Ascending aorta (tissue), 2 donors: ENCODE measurements around the gene CD274. TPM values are rescaled to one million over a fixed set of nuclear protein-coding genes. Genes with fewer than 3 reads are reported as not detected.

Source experiments
- DNase-seq, 2 donors: peaks; one replicate each; pipeline ENCODE4 v3.0.0-alpha.2; 2019; ENCODE audit warnings: low spot score in 2 of 2
- H3K27ac ChIP-seq, 2 donors: fragments of 200-600 bp; sonication (generic); one replicate each; pipeline ENCODE4 v1.5.1; 2016 to 2017; ENCODE audit warnings: mild to moderate bottlenecking in 1 of 2
- H3K27me3 ChIP-seq: fragments of 200-600 bp; sonication (generic); one replicate; pipeline ENCODE4 v1.5.1; 2017
- H3K36me3 ChIP-seq, 2 donors: fragments of 200-600 bp; sonication (generic); one replicate each; pipeline ENCODE4 v1.5.1; 2016
- H3K4me1 ChIP-seq, 2 donors: fragments of 200-600 bp; sonication (generic); one replicate each; pipeline ENCODE4 v1.5.1; 2016 to 2017; ENCODE audit warnings: mild to moderate bottlenecking in 1 of 2
- H3K4me3 ChIP-seq, 2 donors: fragments of 200-600 bp; sonication (generic); one replicate each; pipeline ENCODE4 v1.5.1; 2016 to 2017; ENCODE audit warnings: mild to moderate bottlenecking in 1 of 2
- H3K9me3 ChIP-seq, 2 donors: fragments of 200-600 bp; sonication (generic); one replicate each; pipeline ENCODE4 v1.5.1; 2016
- intact Hi-C: fragments of 100-400 bp; cut with DNase I; formaldehyde crosslinking; loops from one replicate; pipeline ENCODE4 v1.15.1; 2023
- total RNA-seq: library from RNA; depleted of rRNA; stranded (reverse); fragments of >200 nt; gene quantifications from one replicate; pipeline ENCODE4 v1.1.0, GENCODE V29; 2016
- TF ChIP-seq, protein P1 (sequence below), 3 experiments: fragments of 200-600 bp in 2 of 3; fragments of 450-650 bp in 1 of 3; sonication (generic) in 2 of 3; IDR thresholded peaks; one replicate each; pipeline ENCODE4 v1.5.1; 2016 to 2019; ENCODE audit warnings: antibody characterized with exemption in 3 of 3, mild to moderate bottlenecking in 1 of 3, moderate library complexity in 1 of 3

Gene CD274
- total RNA-seq, 1 donor from 2014 or later = 23.8 TPM

DNA sequence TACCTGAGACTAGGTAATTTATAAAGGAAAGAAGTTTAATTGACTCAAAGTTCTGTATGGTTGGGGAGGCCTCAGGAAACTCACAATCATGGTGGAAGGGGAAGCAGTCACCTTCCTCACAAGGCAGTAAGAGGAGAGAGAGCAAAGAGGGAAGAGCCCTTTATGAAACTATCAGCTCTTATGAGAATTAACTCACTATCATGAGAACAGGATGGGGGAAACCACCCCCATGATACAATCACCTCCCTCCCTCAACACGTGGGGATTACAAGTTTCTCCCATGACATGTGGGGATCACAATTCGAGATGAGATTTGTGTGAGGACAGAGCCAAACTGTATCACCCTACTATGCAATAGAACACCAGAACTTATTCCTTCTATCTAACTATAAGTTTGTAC is 27.9 kb downstream of the CD274 start:
- Histone ChIP-seq H3K27me3 (no peaks in the 10 kb centered on the region), H3K27ac (no peak overlapping the region), H3K9me3 (no peaks in the 10 kb centered on the region), H3K4me1 (no peaks in the 10 kb centered on the region), H3K4me3 (no peak overlapping the region), H3K36me3 (no peaks in the 10 kb centered on the region)
- TF ChIP-seq, protein P1, sequence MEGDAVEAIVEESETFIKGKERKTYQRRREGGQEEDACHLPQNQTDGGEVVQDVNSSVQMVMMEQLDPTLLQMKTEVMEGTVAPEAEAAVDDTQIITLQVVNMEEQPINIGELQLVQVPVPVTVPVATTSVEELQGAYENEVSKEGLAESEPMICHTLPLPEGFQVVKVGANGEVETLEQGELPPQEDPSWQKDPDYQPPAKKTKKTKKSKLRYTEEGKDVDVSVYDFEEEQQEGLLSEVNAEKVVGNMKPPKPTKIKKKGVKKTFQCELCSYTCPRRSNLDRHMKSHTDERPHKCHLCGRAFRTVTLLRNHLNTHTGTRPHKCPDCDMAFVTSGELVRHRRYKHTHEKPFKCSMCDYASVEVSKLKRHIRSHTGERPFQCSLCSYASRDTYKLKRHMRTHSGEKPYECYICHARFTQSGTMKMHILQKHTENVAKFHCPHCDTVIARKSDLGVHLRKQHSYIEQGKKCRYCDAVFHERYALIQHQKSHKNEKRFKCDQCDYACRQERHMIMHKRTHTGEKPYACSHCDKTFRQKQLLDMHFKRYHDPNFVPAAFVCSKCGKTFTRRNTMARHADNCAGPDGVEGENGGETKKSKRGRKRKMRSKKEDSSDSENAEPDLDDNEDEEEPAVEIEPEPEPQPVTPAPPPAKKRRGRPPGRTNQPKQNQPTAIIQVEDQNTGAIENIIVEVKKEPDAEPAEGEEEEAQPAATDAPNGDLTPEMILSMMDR (IDR thresholded peaks at IDR 0.05) = no peak
- no peak for DNase-seq
- intact Hi-C loops = no loop called here

DNA sequence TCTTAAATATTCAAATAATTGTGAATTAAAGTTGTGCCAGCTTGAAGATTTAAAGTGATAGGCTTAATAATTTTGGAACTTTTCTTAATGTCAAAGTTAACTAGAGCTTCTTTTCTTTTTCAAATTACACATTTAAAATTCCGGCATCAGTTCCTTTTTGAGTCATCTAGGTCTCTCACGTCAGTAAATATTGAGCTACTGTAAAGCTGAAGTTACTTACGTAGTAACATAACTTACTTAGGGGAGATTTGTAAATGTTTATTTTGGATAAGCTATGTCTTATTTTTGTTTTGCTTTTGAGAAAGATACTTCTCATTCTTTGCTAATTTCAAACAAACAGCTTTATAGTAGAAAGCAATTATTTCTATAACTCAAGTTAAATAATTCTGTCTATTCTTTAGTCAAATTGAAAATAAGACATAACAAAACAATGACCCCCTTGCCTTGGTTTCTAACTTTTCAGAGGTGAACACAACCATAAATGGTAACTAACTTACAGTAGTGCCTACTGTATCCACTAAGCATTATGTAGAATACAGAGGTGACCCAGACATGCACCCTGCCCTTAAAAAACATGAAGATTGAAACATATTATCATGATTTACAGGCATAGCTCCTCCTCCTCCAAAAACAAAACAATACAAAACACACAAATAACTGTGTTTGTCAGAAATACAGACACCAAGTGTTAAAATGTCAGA is 29.8 kb downstream of the CD274 start:
- Histone ChIP-seq H3K4me1 (no peaks in the 10 kb centered on the region), H3K27ac (no peak overlapping the region), H3K9me3 (no peaks in the 10 kb centered on the region), H3K27me3 (no peaks in the 10 kb centered on the region), H3K4me3 (no peak overlapping the region), H3K36me3 (no peaks in the 10 kb centered on the region)
- DNase-seq = no peak
- intact Hi-C loops = no loop called here
- TF ChIP-seq, protein P1 (IDR thresholded peaks at IDR 0.05) = no peak

DNA sequence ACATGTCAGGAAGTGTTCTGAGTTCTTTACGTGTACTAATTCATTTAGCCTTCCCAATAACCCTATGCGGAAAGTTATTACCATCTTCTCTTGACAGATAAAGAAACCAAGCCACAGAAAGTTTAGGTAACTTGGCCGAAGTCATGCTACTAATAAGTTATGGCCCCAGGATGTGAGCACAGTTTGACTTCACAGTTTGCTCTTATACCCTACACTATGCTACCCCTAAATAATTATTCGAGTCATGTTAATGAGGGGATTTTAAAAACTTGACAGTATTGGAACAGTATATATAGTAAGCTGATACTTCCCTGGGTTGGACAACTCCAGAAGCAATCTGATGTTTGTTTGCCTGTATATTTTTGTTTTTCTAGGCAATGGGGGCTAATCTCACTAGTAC is 30.6 kb downstream of the CD274 start:
- no peaks in the 10 kb centered on the region for H3K4me1 ChIP-seq
- H3K36me3 ChIP-seq = no peaks in the 10 kb centered on the region
- DNase-seq = no peak
- H3K27ac ChIP-seq = no peak overlapping the region
- H3K9me3 ChIP-seq = no peaks in the 10 kb centered on the region
- intact Hi-C loops = no loop called here
- TF ChIP-seq, protein P1 (IDR thresholded peaks at IDR 0.05) = no peak
- H3K27me3 ChIP-seq = no peaks in the 10 kb centered on the region
- H3K4me3 ChIP-seq = no peak overlapping the region

DNA sequence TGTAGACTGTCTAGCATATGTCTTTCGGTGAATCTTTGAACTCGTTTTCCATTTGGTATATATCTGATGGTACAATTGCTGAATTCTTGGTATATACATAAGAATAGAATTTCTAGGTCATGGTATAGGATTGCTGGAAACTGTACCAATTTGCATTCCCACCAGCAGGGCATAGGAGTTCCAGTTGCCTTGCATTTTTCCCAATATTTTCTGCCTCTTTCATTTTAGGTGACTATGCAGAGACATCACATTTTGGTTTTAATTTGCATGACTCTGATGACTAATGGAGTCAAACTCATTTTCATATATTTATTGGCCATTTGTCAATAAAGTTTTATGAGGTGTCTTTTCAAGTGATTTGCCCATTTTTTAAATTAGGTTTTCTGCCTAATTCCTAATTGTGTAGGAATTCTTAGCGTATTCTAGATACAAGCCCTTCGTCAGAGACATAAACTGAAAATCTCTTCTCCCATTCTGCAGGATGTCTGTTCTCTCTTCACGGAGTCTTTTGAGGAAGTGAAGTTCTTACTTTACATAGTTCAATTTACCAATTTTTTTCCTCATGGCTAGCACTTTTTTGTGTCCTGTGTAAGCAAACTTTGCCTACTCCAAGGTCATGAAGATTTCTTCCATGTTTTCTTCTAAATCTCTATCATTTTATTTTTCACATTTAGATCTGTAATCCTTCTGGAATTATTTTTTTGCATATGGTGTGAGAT is 31.1 kb downstream of the CD274 start:
- Histone ChIP-seq H3K27me3 (no peaks in the 10 kb centered on the region), H3K4me3 (no peak overlapping the region), H3K36me3 (no peaks in the 10 kb centered on the region), H3K9me3 (no peaks in the 10 kb centered on the region), H3K4me1 (no peaks in the 10 kb centered on the region), H3K27ac (no peak overlapping the region)
- TF ChIP-seq, protein P1 (IDR thresholded peaks at IDR 0.05) = no peak
- DNase-seq = no peak
- intact Hi-C loops = no loop called here

DNA sequence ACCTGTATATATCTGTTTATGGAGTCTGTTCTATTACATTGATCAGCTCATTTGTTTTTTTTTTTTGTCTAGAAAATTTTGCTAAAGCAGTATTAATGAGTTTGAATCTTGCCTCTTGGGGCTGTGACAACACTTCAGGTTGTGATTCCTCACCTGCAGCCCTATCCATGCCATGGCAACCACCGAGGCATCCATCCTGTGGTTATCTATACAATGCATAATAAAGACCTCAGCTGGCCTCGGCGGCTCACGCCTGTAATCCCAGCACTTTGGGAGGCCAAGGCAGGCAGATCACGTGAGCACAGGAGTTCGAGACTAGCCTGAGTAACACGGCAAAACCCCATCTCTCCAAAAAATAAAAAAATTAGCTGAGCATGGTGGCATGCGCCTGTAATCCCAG is 31.9 kb downstream of the CD274 start:
- intact Hi-C loops = no loop called here

More for the DNA sequence above, 31.9 kb downstream of the CD274 start:
- H3K4me1 ChIP-seq = no peaks in the 10 kb centered on the region
- no peak overlapping the region for H3K4me3 ChIP-seq
- no peak overlapping the region for H3K27ac ChIP-seq
- TF ChIP-seq, protein P1 (IDR thresholded peaks at IDR 0.05) = no peak
- no peaks in the 10 kb centered on the region for H3K36me3 ChIP-seq
- no peaks in the 10 kb centered on the region for H3K27me3 ChIP-seq
- no peaks in the 10 kb centered on the region for H3K9me3 ChIP-seq
- no peak for DNase-seq
